Stomach (tissue), 9 donors: ENCODE data around the gene SLC4A3. TPM values are rescaled to one million over a fixed set of nuclear protein-coding genes. Genes with fewer than 3 reads are reported as not detected.
A peak's percentile ranks its signal among the peaks of the same experiment; 100 is the strongest.

Source experiments
- DNase-seq, 2 donors: peaks; one replicate each; pipeline versions ENCODE4 v3.0.0 to v3.0.0-alpha.2; 2013 to 2019
- H3K27ac ChIP-seq, 5 donors: fragments of 200-600 bp in 4 of 5; sonication (generic) in 4 of 5; one replicate each; pipeline ENCODE4 v1.5.1; 2013 to 2019; ENCODE audit warnings: mild to moderate bottlenecking in 1 of 5, moderate library complexity in 1 of 5
- H3K27me3 ChIP-seq, 3 donors: fragments of 200-600 bp; sonication (generic); one replicate each; pipeline ENCODE4 v1.5.1; 2017 to 2019; ENCODE audit warnings: mixed run types in 1 of 3
- H3K36me3 ChIP-seq, 4 donors: fragments of 200-600 bp; sonication (generic); 1 replicate in 3 of 4; 2 replicates in 1 of 4; pipeline ENCODE4 v1.5.1; 2016 to 2019
- H3K4me1 ChIP-seq, 4 donors: fragments of 200-600 bp; sonication (generic); one replicate each; pipeline ENCODE4 v1.5.1; 2016 to 2019
- H3K4me3 ChIP-seq, 4 donors: fragments of 200-600 bp; sonication (generic) in 3 of 4; one replicate each; pipeline ENCODE4 v1.5.1; 2016 to 2019; ENCODE audit warnings: mild to moderate bottlenecking in 1 of 4
- H3K9me3 ChIP-seq, 4 donors: fragments of 200-600 bp; sonication (generic); one replicate each; pipeline ENCODE4 v1.5.1; 2016 to 2019
- CTCF ChIP-seq, 7 experiments: fragments of 450-650 bp in 4 of 7; fragments of 200-600 bp in 3 of 7; sonication (generic) in 3 of 7; IDR thresholded peaks; one replicate each; pipeline ENCODE4 v1.5.1; 2016 to 2019; ENCODE audit warnings: antibody characterized with exemption in 7 of 7, control low read depth in 2 of 7, mild to moderate bottlenecking in 1 of 7
- EP300 ChIP-seq: sonication (generic); formaldehyde crosslinking; IDR thresholded peaks from one replicate; pipeline ENCODE4 v1.6.1; 2017; ENCODE audit warnings: antibody characterized with exemption
- POLR2A ChIP-seq, 4 donors: fragments of 450-650 bp; IDR thresholded peaks; one replicate each; pipeline ENCODE4 v1.6.1; 2016; ENCODE audit warnings: antibody characterized with exemption in 4 of 4, control low read depth in 2 of 4, mild to moderate bottlenecking in 1 of 4, moderate library complexity in 1 of 4
- POLR2AphosphoS5 ChIP-seq, 3 donors: sonication (generic); formaldehyde crosslinking; IDR thresholded peaks; one replicate each; pipeline ENCODE4 v1.6.1; 2016; ENCODE audit warnings: antibody characterized with exemption in 3 of 3
- WGBS, 5 donors: extraction: QIAGEN DNeasy Blood & Tissue Kit in 3 of 5; methylation state at CpG; one replicate each; pipeline versions ENCODE4 v1.1.5 to v1.1.7; 2013 to 2018; 5-methylcytosine and 5-hydroxymethylcytosine counted together
- intact Hi-C: fragments of 100-400 bp; cut with DNase I; formaldehyde crosslinking; loops from one replicate; pipeline ENCODE4 v1.15.1; 2023; ENCODE audit warnings: low total_unique reads
- polyA plus RNA-seq, 3 donors: library from polyadenylated mRNA; stranded (reverse); fragments of 200-250 nt; gene quantifications; one replicate each; pipeline ENCODE4 v1.2.3, GENCODE V29; 2013
- total RNA-seq, 5 donors: library from RNA; depleted of rRNA; stranded (reverse); fragments of >200 nt; gene quantifications; one replicate each; pipeline versions ENCODE4 v1.1.0 to v1.2.3, GENCODE V29; 2014 to 2016
- donor health status: healthy with polysubstance abuse.
- donor health status: Bipolar disorder and iron deficiency.
- donor health status: healthy.

SLC4A3 gene
- total and polyA plus RNA-seq, 8 donors = 0.58 to 22.8 (median 1.6) TPM; not detected in 1

- WGBS, 5 donors = 57 to 77% (median 71%) methylated on average over 3 of the region's 3 CpGs
These were observed 59.8 kb downstream of the SLC4A3 start for GRCh38 chr2:219687272-219687671.

GRCh38 chr2:219687882-219688559 is 60.6 kb downstream of the SLC4A3 start:
- intact Hi-C loops = no loop called here
- WGBS, 5 donors = 66 to 87% (median 71%) methylated on average over 18 to 19 of the region's 19 CpGs
- no peak for DNase-seq

More at GRCh38 chr2:219687272-219687671, 59.8 kb downstream of the SLC4A3 start:
- Histone ChIP-seq H3K27ac (peak overlapping the region in 2 of 5 donors; percentile 1 to 82), H3K4me1 (peaks cover 0 to 18% (median 7%) of the 10 kb centered on the region in 4 donors), H3K27me3 (peaks cover 0 to 7% (median 0%) of the 10 kb centered on the region in 3 donors), H3K9me3 (peaks cover 0 to 3% (median 0%) of the 10 kb centered on the region in 4 donors), H3K36me3 (no peaks in the 10 kb centered on the region), H3K4me3 (no peak overlapping the region)
- TF ChIP-seq EP300 (no peak), CTCF (IDR thresholded peaks at IDR 0.05) (no peak)
- intact Hi-C loops = no loop called here
- DNase-seq = peak in 1 of 2 donors; percentile 33

DNA sequence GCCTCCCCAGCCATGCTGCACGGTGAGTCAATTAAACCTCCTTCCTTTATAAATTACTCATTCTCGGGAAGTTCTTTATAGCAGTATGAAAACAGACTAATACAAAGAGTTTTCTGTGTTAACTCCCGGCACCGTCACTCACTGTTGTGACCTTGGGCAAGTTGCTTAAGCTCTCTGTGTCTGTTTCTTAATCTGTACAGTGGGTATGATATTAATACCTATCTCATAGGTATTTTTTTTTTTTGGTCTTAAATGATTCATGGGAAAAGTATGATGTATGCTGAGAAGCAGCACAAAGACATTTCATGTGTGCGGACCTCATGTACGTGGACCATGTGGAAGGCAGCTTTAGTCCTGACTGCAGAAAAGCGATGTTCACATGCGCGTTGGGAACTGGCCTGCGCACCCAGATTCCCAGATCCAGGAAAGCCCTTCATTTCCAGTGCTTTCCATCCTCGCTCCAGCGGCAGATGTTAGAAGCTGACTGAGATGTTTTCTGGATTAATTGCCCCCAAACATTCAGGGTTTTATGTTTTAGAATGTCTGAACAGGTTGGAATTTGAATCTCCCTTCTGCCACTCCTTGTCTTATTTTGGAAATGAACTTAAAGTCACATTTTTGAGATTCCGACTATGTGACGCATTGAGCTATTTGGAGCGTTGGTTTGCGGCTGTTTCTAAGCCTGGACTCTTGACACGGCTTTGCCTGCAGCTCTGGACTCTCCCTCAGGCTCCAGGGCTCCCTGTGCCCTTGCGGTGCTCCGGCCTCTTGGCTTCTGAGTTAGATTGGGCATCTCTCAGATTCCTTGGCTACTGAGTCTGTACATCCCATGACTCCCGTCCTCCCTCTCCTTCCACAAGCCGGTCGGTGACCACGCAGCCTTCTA is 61.4 kb downstream of the SLC4A3 start:
- Histone ChIP-seq H3K36me3 (no peaks in the 10 kb centered on the region), H3K9me3 (no peaks in the 10 kb centered on the region), H3K4me3 (no peak overlapping the region), H3K27me3 (peaks cover 0 to 12% (median 11%) of the 10 kb centered on the region in 3 donors), H3K4me1 (peaks cover 0 to 18% (median 7%) of the 10 kb centered on the region in 4 donors), H3K27ac (peak overlapping the region in 2 of 5 donors; percentile 37 to 39)
- intact Hi-C loops = no loop called here
- WGBS, 5 donors = 67 to 82% (median 75%) methylated on average over 23 of the region's 23 CpGs
- TF ChIP-seq POLR2A (IDR thresholded peaks at IDR 0.05) (no peak), EP300 (no peak), CTCF (IDR thresholded peaks at IDR 0.05) (no peak), POLR2AphosphoS5 (IDR thresholded peaks at IDR 0.05) (peak in 1 of 3 donors; percentile 6)
- DNase-seq = peak in 1 of 2 donors; percentile 47

More at GRCh38 chr2:219687882-219688559, 60.6 kb downstream of the SLC4A3 start:
- Histone ChIP-seq H3K9me3 (peaks cover 0 to 3% (median 0%) of the 10 kb centered on the region in 4 donors), H3K4me3 (no peak overlapping the region), H3K36me3 (no peaks in the 10 kb centered on the region), H3K27ac (peak overlapping the region in 1 of 5 donors; percentile 37), H3K27me3 (peaks cover 0 to 7% (median 4%) of the 10 kb centered on the region in 3 donors), H3K4me1 (peaks cover 0 to 18% (median 7%) of the 10 kb centered on the region in 4 donors)
- TF ChIP-seq EP300 (no peak), POLR2AphosphoS5 (IDR thresholded peaks at IDR 0.05) (no peak), POLR2A (IDR thresholded peaks at IDR 0.05) (no peak), CTCF (IDR thresholded peaks at IDR 0.05) (no peak)
